ENCODE data around the gene UBL7.

Gene UBL7

DNA sequence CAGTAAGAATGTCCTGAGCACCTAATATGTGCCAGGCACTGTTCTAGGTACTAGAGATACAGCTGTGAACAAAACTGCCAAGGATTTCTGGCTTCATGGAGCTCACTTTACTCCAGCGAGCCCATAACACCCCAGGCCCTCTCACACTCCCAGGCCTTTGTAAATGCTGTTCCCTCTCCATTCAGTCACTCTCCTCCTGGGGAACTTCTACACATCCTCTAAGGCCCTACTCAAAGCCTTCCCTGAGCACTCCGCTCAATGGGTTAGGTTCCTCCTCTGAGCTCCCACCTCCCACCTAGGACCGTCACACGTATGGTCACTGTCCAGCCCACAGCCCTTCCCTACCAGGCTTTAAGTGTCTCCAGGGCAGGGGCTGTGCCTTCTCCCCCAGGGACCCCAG lies 54.4 kb downstream of the UBL7 start:
- no peak for DNase-seq

DNA sequence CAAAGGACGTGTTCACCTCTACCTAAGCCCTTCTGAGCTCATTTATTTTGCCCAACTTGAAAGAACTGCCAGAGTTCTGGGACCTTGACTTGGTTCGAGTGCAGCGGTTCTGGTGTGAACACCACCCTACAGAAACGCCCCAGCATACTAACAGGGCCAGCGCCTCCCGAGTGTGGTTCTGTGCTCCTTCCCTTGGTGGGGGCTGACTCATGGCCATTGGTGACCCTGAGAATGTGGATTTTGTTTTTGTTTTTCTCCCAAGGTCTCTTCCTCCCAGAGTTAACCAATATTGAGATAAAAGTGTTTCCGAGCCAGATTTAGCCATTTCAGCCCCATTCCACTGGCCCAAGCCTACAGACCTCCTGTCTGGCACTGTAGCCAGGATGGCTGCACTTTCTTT lies 55.1 kb downstream of the UBL7 start:
- DNase-seq: no peak

DNA sequence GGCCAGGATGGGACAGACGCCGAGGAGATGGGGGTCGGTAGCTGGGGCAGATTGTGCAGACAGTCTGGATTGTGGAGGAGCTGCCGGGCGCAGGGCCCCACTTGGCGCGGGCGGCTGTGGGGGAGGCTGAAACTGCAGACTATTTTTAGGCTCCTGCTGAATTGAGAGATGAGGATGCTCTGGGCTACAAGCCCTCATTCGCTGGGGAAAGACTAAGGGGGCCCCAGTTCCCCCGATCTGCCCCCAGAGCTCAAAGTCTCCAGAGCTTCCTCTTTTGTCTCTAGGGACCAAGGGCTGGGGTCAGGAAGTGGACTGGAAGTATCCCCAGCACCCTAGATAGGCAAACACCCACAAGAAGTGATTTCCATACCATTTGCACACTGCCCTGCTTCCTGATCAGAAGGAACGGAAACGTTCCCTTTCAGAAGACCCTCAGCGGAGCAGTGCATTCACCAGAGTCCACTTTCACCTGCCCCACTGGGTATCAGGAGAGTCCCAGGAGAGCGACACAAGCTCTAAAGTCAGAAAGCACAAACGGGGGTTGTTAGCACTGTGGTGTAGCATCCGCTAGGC lies 56.9 kb downstream of the UBL7 start:
- no peak for DNase-seq

DNA sequence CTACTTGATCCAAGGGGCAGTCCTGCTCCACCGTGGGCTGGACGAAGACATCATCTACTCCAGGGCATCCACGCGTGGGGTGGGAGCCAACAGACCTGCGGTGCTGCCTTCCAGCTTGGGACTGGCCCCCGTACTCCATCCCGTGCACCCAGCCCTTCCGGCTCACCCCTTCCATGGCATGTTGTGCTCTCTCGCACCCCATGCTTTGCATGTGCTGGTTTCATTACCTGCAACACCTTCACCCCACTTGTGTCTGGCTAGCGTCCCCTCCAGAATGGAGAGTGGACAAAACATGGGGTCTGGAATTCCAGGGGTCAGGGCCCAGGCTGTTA lies 57.4 kb downstream of the UBL7 start:
- DNase-seq: no peak

DNA sequence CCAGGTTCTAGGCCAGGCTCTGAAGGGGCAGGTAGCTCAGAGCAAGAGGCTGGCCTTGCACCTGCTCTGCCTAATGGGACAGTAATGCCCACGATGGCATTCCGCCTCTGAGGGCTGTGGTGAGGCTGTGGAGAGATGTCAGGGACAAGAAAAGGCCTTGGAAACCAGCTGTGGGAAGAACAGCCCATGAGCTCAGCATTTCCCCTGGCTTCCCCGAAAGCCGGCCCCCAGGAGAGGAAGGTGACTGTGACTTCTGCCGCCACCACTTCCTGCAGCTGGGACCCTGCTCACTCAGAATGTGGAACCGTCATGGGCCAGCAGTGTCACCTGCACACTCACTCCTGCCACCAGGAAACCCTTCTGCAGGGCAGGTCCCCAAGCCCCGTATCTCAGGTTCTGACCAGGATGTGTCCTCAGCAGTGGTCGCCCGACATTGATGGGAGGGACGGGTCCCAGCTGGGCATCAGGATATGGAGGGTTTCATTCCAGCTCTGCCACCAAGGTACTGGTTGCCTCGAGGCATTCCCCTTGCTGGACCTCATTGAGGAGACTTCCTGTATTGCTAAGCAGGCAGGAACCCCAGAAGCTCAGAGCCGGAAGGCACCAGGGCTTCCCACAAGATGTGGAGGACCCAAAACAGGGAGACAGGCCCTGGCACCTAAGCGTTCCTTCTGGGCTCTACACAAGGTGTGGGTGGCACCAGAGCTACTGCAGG lies 57.9 kb downstream of the UBL7 start:
- no peak for DNase-seq

DNA sequence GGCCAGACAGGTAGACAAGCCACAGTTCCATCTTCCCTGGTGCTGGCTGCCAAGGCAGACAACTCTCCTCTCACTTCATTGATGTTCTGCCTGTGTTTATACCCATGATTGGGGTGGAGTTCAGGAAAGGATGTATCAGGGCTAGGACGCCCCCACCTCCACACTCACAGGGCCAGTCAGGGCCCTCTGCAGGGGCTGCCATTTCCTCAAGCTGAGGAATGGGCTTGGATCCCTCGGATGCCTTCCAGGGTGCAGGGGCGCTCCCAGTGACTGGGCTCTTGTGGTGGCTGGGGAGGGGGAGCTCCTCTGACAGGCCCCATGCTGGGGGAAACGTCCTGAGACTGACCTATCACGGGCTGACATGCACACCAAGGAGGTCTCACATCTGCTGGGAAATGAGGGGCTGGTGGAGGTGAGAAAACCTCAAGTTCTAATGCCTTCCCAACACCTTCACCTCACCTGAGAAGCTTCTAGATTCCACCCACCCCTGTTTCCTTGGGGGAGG lies 58.6 kb downstream of the UBL7 start:
- no peak for DNase-seq

DNA sequence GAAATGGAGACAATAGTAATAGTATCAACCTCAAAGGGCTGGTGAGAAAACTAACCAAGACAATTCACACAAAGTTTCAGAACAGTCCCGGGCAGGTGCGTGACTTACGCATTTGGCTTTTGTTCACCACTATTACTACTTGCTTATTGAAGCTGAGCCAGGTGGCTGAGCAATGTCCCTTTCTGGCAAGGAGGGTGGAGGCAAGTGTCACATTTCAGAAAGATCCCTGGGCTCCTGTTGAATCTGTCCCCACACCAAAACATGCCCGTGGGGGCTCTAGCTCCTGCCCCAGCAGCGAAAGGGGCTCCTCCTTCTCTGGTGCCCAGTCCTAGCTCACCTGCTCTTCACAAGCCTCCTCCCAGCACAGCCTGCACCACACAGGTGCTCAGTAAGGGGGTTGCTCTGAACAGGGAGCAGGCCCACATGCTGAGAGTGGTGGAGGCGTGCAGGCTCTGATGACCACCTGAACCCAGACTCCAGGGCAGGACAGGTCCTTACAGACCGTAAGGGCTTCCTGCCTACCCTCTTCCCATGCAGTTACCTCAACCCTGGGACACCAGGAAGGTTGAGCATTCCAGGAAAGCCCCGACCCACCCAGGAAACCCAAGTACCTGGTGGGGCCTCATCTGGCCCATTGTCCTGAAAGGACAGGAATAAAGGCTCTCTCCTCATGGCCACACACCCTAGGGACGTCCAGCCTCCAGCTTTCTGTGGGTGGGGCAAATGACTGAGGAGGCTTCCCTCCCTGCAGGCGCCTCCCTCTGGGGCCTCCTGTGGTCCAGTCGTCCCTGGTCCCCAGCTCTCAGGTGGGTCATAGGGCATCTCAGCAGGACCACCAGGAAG lies 59.8 kb downstream of the UBL7 start:
- DNase-seq: no peak

DNA sequence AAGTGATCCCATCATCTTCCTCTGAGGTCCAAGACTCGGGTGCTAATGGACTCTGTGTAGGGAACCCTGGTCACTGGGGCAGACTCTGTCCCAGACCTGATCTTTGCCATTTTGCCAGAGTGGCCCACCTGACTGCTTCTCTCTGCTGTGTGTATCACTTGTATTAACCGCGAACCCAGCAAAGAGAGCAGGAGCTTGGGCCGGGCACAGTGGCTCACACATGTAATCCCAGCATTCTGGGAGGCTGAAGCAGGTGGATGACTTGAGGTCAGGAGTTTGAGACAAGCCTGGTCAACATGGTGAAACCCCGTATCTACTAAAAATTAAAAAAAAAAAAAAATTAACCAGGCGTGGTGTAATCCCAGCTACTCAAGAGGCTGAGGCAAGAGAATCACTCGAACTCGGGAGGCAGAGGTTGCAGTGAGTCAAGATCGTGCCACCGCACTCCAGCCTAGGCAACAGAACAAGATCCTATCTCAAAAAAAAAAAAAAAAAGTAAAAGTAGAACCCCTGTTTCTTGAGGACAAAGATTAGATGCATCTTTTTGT lies 60.6 kb downstream of the UBL7 start:
- no peak for DNase-seq

DNA sequence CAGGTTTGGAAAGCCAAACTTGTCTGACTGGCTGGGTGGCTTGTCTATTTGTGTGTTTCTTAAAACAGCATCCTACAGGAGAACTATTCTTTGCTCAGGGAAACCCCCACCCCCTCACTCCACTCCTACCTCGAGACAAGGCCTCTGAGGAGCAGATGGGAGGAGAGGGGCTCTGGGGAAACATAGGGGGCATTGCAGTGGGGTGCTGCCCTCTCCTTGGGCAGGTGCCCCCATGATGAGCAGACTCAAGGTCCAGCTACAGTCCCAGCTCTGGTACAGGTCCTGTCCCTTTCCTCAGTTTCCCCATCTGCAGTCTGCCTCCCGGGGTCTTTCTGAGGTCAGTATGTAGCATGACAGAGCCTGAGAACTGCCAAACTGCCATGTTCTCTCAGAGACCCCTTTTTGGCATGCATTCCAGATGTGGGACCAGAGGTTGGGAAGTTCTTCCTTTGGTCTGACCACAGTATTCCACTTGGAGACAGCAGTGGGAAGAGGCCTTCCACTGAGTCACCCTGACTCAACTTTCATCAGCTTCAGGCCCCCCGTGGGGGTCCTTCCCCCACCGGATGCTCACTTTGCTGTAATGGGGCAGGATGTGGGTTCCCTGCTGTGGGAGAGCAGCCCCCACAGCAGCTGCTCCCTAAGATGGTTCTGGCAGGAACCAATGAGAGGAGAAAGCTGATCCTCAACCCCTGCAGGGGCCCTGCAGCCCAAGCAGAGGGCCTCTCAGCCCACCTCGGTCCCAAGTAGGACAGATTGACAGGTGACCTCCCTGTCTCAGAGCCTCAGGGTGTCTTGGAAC lies 61.2 kb downstream of the UBL7 start:
- DNase-seq: no peak

DNA sequence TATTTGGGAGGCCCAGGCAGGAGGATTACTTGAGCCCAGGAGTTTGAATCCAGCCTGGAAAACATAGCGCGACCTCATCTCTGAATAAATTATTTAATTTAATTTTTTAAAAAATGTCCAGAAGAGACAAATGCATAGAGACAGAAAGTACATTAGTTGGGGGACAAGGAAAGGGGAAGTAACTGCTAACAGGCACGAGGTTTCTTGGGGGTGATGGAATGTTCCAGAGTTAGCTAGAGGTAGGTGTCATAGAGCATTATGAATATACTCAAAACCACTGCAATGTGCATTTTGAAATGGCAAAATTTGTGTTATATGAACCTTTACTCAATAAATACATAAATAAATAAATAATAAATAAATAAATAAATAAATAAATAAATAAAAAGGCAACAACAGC lies 61.9 kb downstream of the UBL7 start:
- no peak for DNase-seq

DNA sequence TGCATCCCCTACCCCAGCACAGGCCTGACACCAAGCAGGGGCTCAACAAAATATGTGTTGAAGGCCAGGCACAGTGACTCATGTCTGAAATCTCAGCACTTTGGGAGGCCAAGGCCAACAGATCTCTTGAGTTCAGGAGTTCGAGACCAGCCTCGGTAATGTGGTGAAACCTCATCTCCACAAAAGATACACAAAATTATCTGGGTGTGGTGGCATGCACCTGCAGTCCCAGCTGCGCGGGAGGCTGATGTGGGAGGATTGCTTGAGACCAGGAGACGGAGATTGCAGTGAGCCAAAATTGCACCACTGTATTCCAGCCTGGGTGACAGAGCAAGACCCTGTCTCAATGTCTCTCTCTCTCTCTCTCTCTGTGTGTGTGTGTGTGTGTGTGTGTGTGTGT lies 62.8 kb downstream of the UBL7 start:
- DNase-seq: no peak

DNA sequence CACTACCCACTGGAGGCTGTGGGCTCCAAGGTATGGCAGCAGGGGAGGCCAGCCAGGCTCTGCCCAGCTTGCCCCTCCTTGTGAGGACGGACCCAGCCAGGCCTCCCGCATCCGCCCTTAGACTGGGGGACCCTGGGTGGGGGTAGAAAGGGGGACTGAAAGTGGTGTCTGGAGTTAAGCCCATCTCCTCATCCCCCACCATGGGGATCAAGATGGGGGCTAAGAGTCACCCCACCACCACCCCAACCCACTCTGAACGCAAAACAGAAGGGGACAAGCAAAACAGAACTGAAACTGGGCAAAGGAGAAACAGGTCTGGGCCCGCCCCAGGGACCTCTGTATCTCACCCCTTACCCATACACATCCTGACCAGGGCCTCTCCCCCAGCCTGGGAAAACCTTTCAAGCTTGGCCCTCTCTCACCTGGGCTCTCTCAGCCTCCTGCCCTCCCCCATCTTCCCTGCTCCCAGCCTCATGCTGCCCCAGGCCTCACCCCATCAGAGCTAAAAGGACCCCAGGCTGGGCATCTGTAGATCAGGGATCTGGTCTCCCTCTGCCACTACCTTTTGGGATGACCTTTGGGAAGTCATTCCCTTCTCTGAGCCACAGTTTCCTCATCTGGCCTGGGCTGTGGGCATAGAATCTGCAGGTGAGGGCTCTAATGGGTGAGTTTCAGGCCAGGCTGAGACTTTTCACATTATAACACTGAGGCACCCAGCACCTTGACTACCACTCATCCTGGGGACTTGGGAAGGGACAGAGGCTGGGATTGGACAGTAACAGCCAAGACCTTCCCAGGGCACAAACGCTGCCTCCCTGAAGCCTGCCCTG lies 63.5 kb downstream of the UBL7 start:
- DNase-seq: no peak

DNA sequence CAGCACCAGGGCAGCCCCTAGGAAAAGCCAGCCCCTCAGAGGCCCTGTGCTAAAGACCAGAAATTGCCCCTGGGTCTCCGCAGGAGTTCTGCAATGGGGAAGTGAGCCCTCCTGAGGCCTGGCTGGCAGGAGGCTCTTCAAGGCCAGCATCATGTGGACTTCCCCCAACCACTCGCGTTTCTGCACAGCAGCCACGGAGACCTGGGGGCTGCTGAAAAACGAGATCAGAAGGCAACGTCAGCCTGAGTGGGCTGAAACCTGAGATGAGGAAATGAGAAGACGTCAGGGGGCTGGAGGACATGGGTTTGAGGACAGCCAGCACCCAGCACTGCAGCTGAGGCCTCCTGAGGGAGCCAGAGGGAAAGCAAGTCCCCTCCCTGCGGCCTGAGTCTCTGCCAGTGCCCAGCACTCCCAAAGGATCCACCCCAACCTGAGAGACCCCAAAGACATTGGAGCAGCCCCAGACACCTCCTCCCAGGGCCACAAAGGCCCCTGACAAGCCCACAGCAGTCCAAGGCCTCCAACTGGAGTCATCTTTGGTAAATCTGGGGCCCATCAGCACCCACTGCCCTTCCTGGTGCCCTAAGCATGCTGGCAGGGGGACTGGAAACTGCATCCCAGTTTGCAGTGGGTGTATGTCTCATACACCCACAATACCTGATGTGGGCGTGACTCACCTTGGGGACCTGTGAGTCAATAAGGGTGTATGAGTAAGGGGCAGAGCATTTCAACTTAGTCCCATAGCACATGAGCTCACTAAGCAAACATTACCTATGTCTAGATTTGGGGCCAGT lies 64.3 kb downstream of the UBL7 start:
- no peak for DNase-seq

DNA sequence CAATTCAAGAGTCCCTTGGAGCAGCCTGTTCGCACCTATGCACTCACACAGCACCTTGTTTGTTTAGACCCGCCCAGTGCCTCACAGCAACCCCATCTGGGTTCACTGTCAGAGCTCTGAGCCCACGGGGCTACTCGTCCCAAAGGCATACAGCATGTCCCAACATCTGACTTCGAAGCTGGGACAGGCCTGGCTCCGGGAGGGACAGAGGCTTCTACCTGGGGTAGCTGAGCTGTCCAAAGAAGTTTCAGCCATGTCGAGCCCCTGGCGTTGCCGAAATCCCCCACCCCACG lies 64.9 kb downstream of the UBL7 start:
- DNase-seq: no peak

Data from NCI-H345 (cell line).